ENCODE measurements around the gene ALDH1A1.

- TF ChIP-seq CTCF (conservative IDR thresholded peaks at IDR 0.05; ENCODE audit: low read depth, low read length) (no peak), EZH2 (IDR thresholded peaks at IDR 0.05; ENCODE audit: low read length, unreplicated experiment) (no peak)
Measured at GRCh38 chr9:72983056-72983455, 30.2 kb upstream of the ALDH1A1 start.

Measured in PC-3 (cell line).